PFSK-1 (cell line): Measurements from ENCODE around the gene DUSP18.

Experiments
- FOXP2 ChIP-seq: optimal IDR thresholded peaks from 2 replicates; pipeline ENCODE3; 2011; ENCODE audit warnings: borderline replicate concordance, control low read depth, inconsistent platforms; ENCODE audit not compliant: insufficient read depth; ENCODE audit errors: extremely low read length, extremely low read depth
- POLR2AphosphoS5 ChIP-seq: IDR thresholded peaks from 2 replicates; pipeline ENCODE4 v1.6.1; 2012; ENCODE audit warnings: low read depth, mild to moderate bottlenecking, control low read depth, low read length, moderate library complexity
- REST ChIP-seq, 2 experiments: IDR thresholded peaks; 2 replicates each; pipeline versions ENCODE4 v1.6.1 to v1.8.0; 2011 to 2012; ENCODE audit warnings: low read depth in 2 of 2, low read length in 2 of 2, control low read depth in 1 of 2, inconsistent platforms in 1 of 2, mild to moderate bottlenecking in 1 of 2, moderate library complexity in 1 of 2; ENCODE audit not compliant: insufficient read depth in 1 of 2
- SIN3A ChIP-seq: IDR thresholded peaks from 2 replicates; pipeline ENCODE4 v1.6.1; 2012; ENCODE audit warnings: mild to moderate bottlenecking, low read length, moderate library complexity, borderline replicate concordance; ENCODE audit not compliant: insufficient read depth
- TAF1 ChIP-seq: IDR thresholded peaks from 2 replicates; pipeline ENCODE4 v1.6.1; 2012; ENCODE audit warnings: low read length, control low read depth, borderline replicate concordance; ENCODE audit not compliant: insufficient read depth

The DUSP18 gene

GRCh38 chr22:30665786-30666185 lies 1.9 kb downstream of the DUSP18 start:
- TF ChIP-seq TAF1 (no peak), POLR2AphosphoS5 (no peak), FOXP2 (no peak), SIN3A (no peak), REST (IDR thresholded peaks at IDR 0.05; ENCODE audit: insufficient read depth in 1 of 2, low read depth in 2 of 2, low read length in 2 of 2) (no peak)

- TF ChIP-seq SIN3A, result no peak
- no peak for TF ChIP-seq TAF1
- TF ChIP-seq REST (IDR thresholded peaks at IDR 0.05; ENCODE audit: insufficient read depth in 1 of 2, low read depth in 2 of 2, low read length in 2 of 2), result no peak
- no peak for TF ChIP-seq FOXP2
- no peak for TF ChIP-seq POLR2AphosphoS5
Measured at GRCh38 chr22:30665266-30665665, 2.4 kb downstream of the DUSP18 start.

GRCh38 chr22:30664798-30665197 lies 2.9 kb downstream of the DUSP18 start:
- TF ChIP-seq SIN3A (no peak), POLR2AphosphoS5 (no peak), FOXP2 (no peak), TAF1 (no peak), REST (IDR thresholded peaks at IDR 0.05; ENCODE audit: insufficient read depth in 1 of 2, low read depth in 2 of 2, low read length in 2 of 2) (no peak)

GRCh38 chr22:30662040-30662439 lies 5.6 kb downstream of the DUSP18 start:
- TF ChIP-seq POLR2AphosphoS5, result no peak
- TF ChIP-seq TAF1, result no peak
- TF ChIP-seq REST (IDR thresholded peaks at IDR 0.05; ENCODE audit: insufficient read depth in 1 of 2, low read depth in 2 of 2, low read length in 2 of 2), result no peak
- no peak for TF ChIP-seq FOXP2

- TF ChIP-seq FOXP2 (no peak), REST (IDR thresholded peaks at IDR 0.05; ENCODE audit: insufficient read depth in 1 of 2, low read depth in 2 of 2, low read length in 2 of 2) (no peak), SIN3A (no peak), POLR2AphosphoS5 (no peak), TAF1 (no peak)
Measured at GRCh38 chr22:30655532-30655931, 12.1 kb downstream of the DUSP18 start.
